SK-N-SH (cell line): ENCODE measurements around the gene LRRC40. TPM values are rescaled to one million over a fixed set of nuclear protein-coding genes. Genes with fewer than 3 reads are reported as not detected.

Experiments
- CTCF ChIA-PET: fragments of 300-600, 350-600 bp; formaldehyde crosslinking; extraction: SDS; loops from one replicate; lab custom pipeline; 2021; lab: Yijun Ruan, JAX
- POLR2A ChIA-PET: fragments of 350-600 bp; sonication (Branson Sonifier 250); formaldehyde crosslinking; extraction: SDS; loops from one replicate; lab custom pipeline; 2020; ENCODE audit warnings: antibody characterized with exemption, inconsistent platforms; lab: Yijun Ruan, JAX
- DNase-seq: peaks from one replicate; pipeline ENCODE4 v3.0.0; 2012
- H2AFZ ChIP-seq: fragments of 200-600 bp; sonication (generic); 2 replicates; pipeline ENCODE4 v1.8.1; 2016; ENCODE audit warnings: antibody characterized with exemption, mild to moderate bottlenecking, low read depth
- H3F3A ChIP-seq: fragments of 200-600 bp; sonication (generic); replicated peaks from 2 replicates; pipeline ENCODE3; 2016; ENCODE audit warnings: antibody characterized with exemption, mild to moderate bottlenecking; ENCODE audit not compliant: insufficient read depth
- H3K27ac ChIP-seq, 2 experiments: fragments of 200-500 bp in 1 of 2; fragments of 200-600 bp in 1 of 2; sonication (Bioruptor generic) in 1 of 2; sonication (generic), shearing (Covaris generic) in 1 of 2; 2 replicates each; pipeline versions ENCODE4 v1.5.1 to v1.6.1; 2014 to 2016; ENCODE audit warnings: low read depth in 2 of 2, inconsistent platforms in 1 of 2, low read length in 1 of 2, mild to moderate bottlenecking in 1 of 2, mixed read lengths in 1 of 2
- H3K27me3 ChIP-seq: fragments of 200-600 bp; sonication (generic), shearing (Covaris generic); 2 replicates; pipeline ENCODE4 v1.6.1; 2016; ENCODE audit warnings: mixed run types; ENCODE audit not compliant: insufficient read depth
- H3K36me3 ChIP-seq, 2 experiments: fragments of 200-500 bp in 1 of 2; fragments of 200-600 bp in 1 of 2; sonication (Bioruptor generic) in 1 of 2; sonication (generic) in 1 of 2; replicated peaks in 1 of 2; 2 replicates each; pipeline versions ENCODE3 to v1.5.1; 2014 to 2016; ENCODE audit warnings: low read length in 1 of 2, mild to moderate bottlenecking in 1 of 2; ENCODE audit not compliant: insufficient read depth in 2 of 2, control insufficient read depth in 1 of 2
- H3K4me1 ChIP-seq, 2 experiments: fragments of 200-500 bp in 1 of 2; fragments of 200-600 bp in 1 of 2; sonication (Bioruptor generic) in 1 of 2; sonication (generic), shearing (Covaris generic) in 1 of 2; 2 replicates each; pipeline versions ENCODE4 v1.5.1 to v1.6.1; 2014 to 2016; ENCODE audit warnings: low read depth in 1 of 2, low read length in 1 of 2, mixed run types in 1 of 2; ENCODE audit not compliant: insufficient read depth in 2 of 2, control insufficient read depth in 1 of 2
- H3K4me2 ChIP-seq: fragments of 200-600 bp; sonication (generic), shearing (Covaris generic); 2 replicates; pipeline ENCODE4 v1.6.1; 2017; ENCODE audit warnings: mixed run types
- H3K4me3 ChIP-seq, 2 experiments: fragments of 200-500 bp in 1 of 2; fragments of 200-600 bp in 1 of 2; sonication (Bioruptor generic) in 1 of 2; sonication (generic), shearing (Covaris generic) in 1 of 2; 2 replicates each; pipeline versions ENCODE4 v1.5.1 to v1.8.1; 2014 to 2016; ENCODE audit warnings: low read depth in 2 of 2, inconsistent platforms in 1 of 2, low read length in 1 of 2, mild to moderate bottlenecking in 1 of 2, mixed read lengths in 1 of 2, moderate library complexity in 1 of 2
- H3K79me2 ChIP-seq: fragments of 200-600 bp; sonication (generic); 2 replicates; pipeline ENCODE4 v1.8.1; 2017; ENCODE audit warnings: mild to moderate bottlenecking; ENCODE audit not compliant: insufficient read depth
- H3K9ac ChIP-seq: fragments of 200-600 bp; sonication (generic); 2 replicates; pipeline ENCODE4 v1.6.1; 2017; ENCODE audit warnings: mixed run types
- H3K9me2 ChIP-seq: fragments of 200-600 bp; sonication (generic); 2 replicates; pipeline ENCODE4 v1.6.1; 2017; ENCODE audit warnings: mixed run types
- H3K9me3 ChIP-seq: fragments of 200-600 bp; sonication (generic); 2 replicates; pipeline ENCODE4 v1.6.1; 2017; ENCODE audit warnings: mixed run types, mild to moderate bottlenecking, moderate library complexity
- H4K20me1 ChIP-seq: fragments of 200-600 bp; sonication (generic); 2 replicates; pipeline ENCODE4 v1.6.1; 2017; ENCODE audit warnings: mild to moderate bottlenecking, mixed run types; ENCODE audit not compliant: insufficient read depth
- CHD2 ChIP-seq: fragments of 150-350 bp; IDR thresholded peaks from 2 replicates; pipeline ENCODE4 v1.6.1; 2018; ENCODE audit warnings: low read length; ENCODE audit not compliant: partially characterized antibody
- CTCF ChIP-seq: fragments of 200-600 bp; sonication (generic); IDR thresholded peaks from 2 replicates; pipeline ENCODE4 v1.6.1; 2017; ENCODE audit warnings: antibody characterized with exemption, mild to moderate bottlenecking, moderate library complexity
- FOSL2 ChIP-seq: IDR thresholded peaks from 2 replicates; pipeline ENCODE4 v1.4.0; 2012; ENCODE audit warnings: low read depth, mild to moderate bottlenecking, moderate library complexity, borderline replicate concordance
- FOXJ3 ChIP-seq: sonication (generic); formaldehyde crosslinking; IDR thresholded peaks from 2 replicates; pipeline ENCODE4 v1.5.1; 2020; ENCODE audit warnings: mild to moderate bottlenecking, missing genetic modification reagents
- GABPA ChIP-seq: IDR thresholded peaks from 2 replicates; pipeline ENCODE4 v1.4.0; 2012; ENCODE audit warnings: low read depth, mild to moderate bottlenecking
- MAX ChIP-seq: IDR thresholded peaks from 2 replicates; pipeline ENCODE4 v1.4.0; 2012; ENCODE audit warnings: low read depth
- MEF2A ChIP-seq: IDR thresholded peaks from 2 replicates; pipeline ENCODE4 v1.4.0; 2012; ENCODE audit warnings: low read depth, borderline replicate concordance
- MXI1 ChIP-seq: IDR thresholded peaks from 2 replicates; pipeline ENCODE4 v1.6.1; 2012; ENCODE audit warnings: mild to moderate bottlenecking, low read depth, low read length, improper control_type of control experiment
- NRF1 ChIP-seq: IDR thresholded peaks from 2 replicates; pipeline ENCODE4 v1.6.1; 2012; ENCODE audit warnings: low read depth, mild to moderate bottlenecking, low read length
- POLR2AphosphoS5 ChIP-seq: IDR thresholded peaks from 2 replicates; pipeline ENCODE4 v1.6.1; 2012; ENCODE audit warnings: low read depth, low read length
- RAD21 ChIP-seq: IDR thresholded peaks from 2 replicates; pipeline ENCODE4 v1.6.1; 2012; ENCODE audit warnings: mild to moderate bottlenecking, low read length
- RFX5 ChIP-seq: IDR thresholded peaks from 2 replicates; pipeline ENCODE4 v1.6.1; 2012; ENCODE audit warnings: mild to moderate bottlenecking, improper control_type of control experiment, low read length
- RXRA ChIP-seq: IDR thresholded peaks from 2 replicates; pipeline ENCODE4 v1.4.0; 2012; ENCODE audit warnings: low read depth, mild to moderate bottlenecking, borderline replicate concordance
- SIN3A ChIP-seq: IDR thresholded peaks from 2 replicates; pipeline ENCODE4 v1.6.1; 2012; ENCODE audit warnings: low read depth, mild to moderate bottlenecking, low read length, moderate library complexity, borderline replicate concordance
- USF1 ChIP-seq: IDR thresholded peaks from 2 replicates; pipeline ENCODE4 v1.4.0; 2012; ENCODE audit warnings: low read depth, borderline replicate concordance
- YY1 ChIP-seq: IDR thresholded peaks from 2 replicates; pipeline ENCODE4 v1.4.0; 2012; ENCODE audit warnings: low read depth, mild to moderate bottlenecking
- ZBTB33 ChIP-seq: IDR thresholded peaks from 2 replicates; pipeline ENCODE4 v1.4.0; 2012; ENCODE audit warnings: low read depth, borderline replicate concordance
- WGBS: methylation state at CpG from one replicate; pipeline ENCODE4 v1.1.6; 2017; ENCODE audit warnings: low lambda C conversion rate; 5-methylcytosine and 5-hydroxymethylcytosine counted together
- polyA plus RNA-seq, 3 experiments: library from polyadenylated mRNA; depleted of rRNA; stranded (reverse); fragments of >200 nt; gene quantifications; 2 replicates each; pipeline ENCODE4 v1.2.3, GENCODE V29; 2012
- TF ChIP-seq, protein P1 (sequence below): IDR thresholded peaks from 2 replicates; pipeline ENCODE4 v1.6.1; 2012; ENCODE audit warnings: mild to moderate bottlenecking, low read depth, low read length, moderate library complexity
- TF ChIP-seq, protein P2 (sequence below): fragments of 150-350 bp; IDR thresholded peaks from 2 replicates; pipeline ENCODE4 v1.6.1; 2016; ENCODE audit warnings: mild to moderate bottlenecking, low read depth, low read length
- TF ChIP-seq, protein P3 (sequence below): IDR thresholded peaks from 2 replicates; pipeline ENCODE4; 2012

Gene LRRC40
- polyA plus RNA-seq, 1 of the 3 experiments (the other 2 are of a cell fraction): 5.6 TPM

- H3K36me3 ChIP-seq: peaks cover 22% of the 10 kb centered on the region in 2 experiments
- no peak for DNase-seq
- H3K4me1 ChIP-seq: no peaks in the 10 kb centered on the region; a peak in 1 of 4 replicates
- H3K4me2 ChIP-seq: no peak overlapping the region
- H3K9me3 ChIP-seq: no peaks in the 10 kb centered on the region
- no peak overlapping the region for H2AFZ ChIP-seq
- peaks cover 13% of the 10 kb centered on the region for H3F3A ChIP-seq
- no peak overlapping the region for H3K27ac ChIP-seq
- H3K79me2 ChIP-seq: no peaks in the 10 kb centered on the region
- 98% methylated on average over 3 of the region's 3 CpGs for WGBS
- no peaks in the 10 kb centered on the region for H4K20me1 ChIP-seq
- CTCF ChIA-PET: interaction anchor here (1.9 kb wide), 1 partner anchor 11 kb away, joined by 7 read pairs; no protein-coding TSS in a partner anchor
- no peaks in the 10 kb centered on the region for H3K27me3 ChIP-seq
- POLR2A ChIA-PET: no interaction called here
- no peak overlapping the region for H3K4me3 ChIP-seq
- no peak overlapping the region for H3K9ac ChIP-seq
- no peak for TF ChIP-seq ZBTB33
- TF ChIP-seq MAX: no peak
- no peak for TF ChIP-seq RAD21
- TF ChIP-seq NRF1: no peak
- no peak for TF ChIP-seq SIN3A
- TF ChIP-seq, protein P1, sequence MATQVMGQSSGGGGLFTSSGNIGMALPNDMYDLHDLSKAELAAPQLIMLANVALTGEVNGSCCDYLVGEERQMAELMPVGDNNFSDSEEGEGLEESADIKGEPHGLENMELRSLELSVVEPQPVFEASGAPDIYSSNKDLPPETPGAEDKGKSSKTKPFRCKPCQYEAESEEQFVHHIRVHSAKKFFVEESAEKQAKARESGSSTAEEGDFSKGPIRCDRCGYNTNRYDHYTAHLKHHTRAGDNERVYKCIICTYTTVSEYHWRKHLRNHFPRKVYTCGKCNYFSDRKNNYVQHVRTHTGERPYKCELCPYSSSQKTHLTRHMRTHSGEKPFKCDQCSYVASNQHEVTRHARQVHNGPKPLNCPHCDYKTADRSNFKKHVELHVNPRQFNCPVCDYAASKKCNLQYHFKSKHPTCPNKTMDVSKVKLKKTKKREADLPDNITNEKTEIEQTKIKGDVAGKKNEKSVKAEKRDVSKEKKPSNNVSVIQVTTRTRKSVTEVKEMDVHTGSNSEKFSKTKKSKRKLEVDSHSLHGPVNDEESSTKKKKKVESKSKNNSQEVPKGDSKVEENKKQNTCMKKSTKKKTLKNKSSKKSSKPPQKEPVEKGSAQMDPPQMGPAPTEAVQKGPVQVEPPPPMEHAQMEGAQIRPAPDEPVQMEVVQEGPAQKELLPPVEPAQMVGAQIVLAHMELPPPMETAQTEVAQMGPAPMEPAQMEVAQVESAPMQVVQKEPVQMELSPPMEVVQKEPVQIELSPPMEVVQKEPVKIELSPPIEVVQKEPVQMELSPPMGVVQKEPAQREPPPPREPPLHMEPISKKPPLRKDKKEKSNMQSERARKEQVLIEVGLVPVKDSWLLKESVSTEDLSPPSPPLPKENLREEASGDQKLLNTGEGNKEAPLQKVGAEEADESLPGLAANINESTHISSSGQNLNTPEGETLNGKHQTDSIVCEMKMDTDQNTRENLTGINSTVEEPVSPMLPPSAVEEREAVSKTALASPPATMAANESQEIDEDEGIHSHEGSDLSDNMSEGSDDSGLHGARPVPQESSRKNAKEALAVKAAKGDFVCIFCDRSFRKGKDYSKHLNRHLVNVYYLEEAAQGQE: no peak
- TF ChIP-seq CTCF: no peak
- no peak for TF ChIP-seq RXRA
- TF ChIP-seq MEF2A: no peak
- no peak for TF ChIP-seq USF1
- TF ChIP-seq GABPA: no peak
- TF ChIP-seq POLR2AphosphoS5: no peak
- TF ChIP-seq CHD2: no peak
- TF ChIP-seq, protein P2, sequence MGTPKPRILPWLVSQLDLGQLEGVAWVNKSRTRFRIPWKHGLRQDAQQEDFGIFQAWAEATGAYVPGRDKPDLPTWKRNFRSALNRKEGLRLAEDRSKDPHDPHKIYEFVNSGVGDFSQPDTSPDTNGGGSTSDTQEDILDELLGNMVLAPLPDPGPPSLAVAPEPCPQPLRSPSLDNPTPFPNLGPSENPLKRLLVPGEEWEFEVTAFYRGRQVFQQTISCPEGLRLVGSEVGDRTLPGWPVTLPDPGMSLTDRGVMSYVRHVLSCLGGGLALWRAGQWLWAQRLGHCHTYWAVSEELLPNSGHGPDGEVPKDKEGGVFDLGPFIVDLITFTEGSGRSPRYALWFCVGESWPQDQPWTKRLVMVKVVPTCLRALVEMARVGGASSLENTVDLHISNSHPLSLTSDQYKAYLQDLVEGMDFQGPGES: no peak
- TF ChIP-seq RFX5: no peak
- TF ChIP-seq MXI1: no peak
- TF ChIP-seq YY1: no peak
- TF ChIP-seq, protein P3, sequence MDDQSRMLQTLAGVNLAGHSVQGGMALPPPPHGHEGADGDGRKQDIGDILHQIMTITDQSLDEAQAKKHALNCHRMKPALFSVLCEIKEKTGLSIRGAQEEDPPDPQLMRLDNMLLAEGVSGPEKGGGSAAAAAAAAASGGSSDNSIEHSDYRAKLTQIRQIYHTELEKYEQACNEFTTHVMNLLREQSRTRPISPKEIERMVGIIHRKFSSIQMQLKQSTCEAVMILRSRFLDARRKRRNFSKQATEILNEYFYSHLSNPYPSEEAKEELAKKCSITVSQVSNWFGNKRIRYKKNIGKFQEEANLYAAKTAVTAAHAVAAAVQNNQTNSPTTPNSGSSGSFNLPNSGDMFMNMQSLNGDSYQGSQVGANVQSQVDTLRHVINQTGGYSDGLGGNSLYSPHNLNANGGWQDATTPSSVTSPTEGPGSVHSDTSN: no peak
- TF ChIP-seq FOXJ3 (CRISPR knock-in tag): no peak
- TF ChIP-seq FOSL2: no peak
- no peaks in the 10 kb centered on the region for H3K9me2 ChIP-seq
These were observed 51.6 kb downstream of the LRRC40 start for GRCh38 chr1:70153739-70154138.
